ENCODE measurements around the gene HERPUD2. TPM values are rescaled to one million over a fixed set of nuclear protein-coding genes. Genes with fewer than 3 reads are reported as not detected.

The HERPUD2 gene
- total RNA-seq, 2 donors from 2014 or later, result 24.2 to 30.1 TPM

GRCh38 chr7:35729061-35729783 is 34.3 kb upstream of the HERPUD2 start:
- 80% methylated on average over 3 of the region's 3 CpGs; no CpG with 5 or more reads in 1 of the 2 experiments for WGBS, 2 experiments (ENCODE audit: insufficient coverage in 1 of 2, insufficient read length in 1 of 2)
- Histone ChIP-seq H3K4me3 (ENCODE audit: low read length) (no peak overlapping the region), H3K9ac (ENCODE audit: extremely low read depth, low read length, poor library complexity, severe bottlenecking) (no peak overlapping the region), H3K27me3 (ENCODE audit: control insufficient read depth, insufficient read depth, low read length, poor library complexity, severe bottlenecking) (no peaks in the 10 kb centered on the region), H3K9me3 (ENCODE audit: control insufficient read depth, low read length) (no peaks in the 10 kb centered on the region), H3K36me3 (ENCODE audit: control insufficient read depth, insufficient read depth, low read length) (no peaks in the 10 kb centered on the region), H3K4me1 (ENCODE audit: control insufficient read depth, insufficient read depth, low read length) (no peaks in the 10 kb centered on the region), H3K27ac (ENCODE audit: low read depth, low read length) (no peak overlapping the region)
- peaks cover 24% of the 10 kb centered on the region for H3K4me1 Mint-ChIP-seq
- no peak for DNase-seq
- H3K27ac Mint-ChIP-seq, result no peak overlapping the region
- H3K4me3 Mint-ChIP-seq, result no peak overlapping the region
- no peaks in the 10 kb centered on the region for H3K27me3 Mint-ChIP-seq (ENCODE audit: insufficient read depth)
- TF ChIP-seq CTCF (conservative IDR thresholded peaks at IDR 0.05), result no peak
- no peaks in the 10 kb centered on the region for H3K9me3 Mint-ChIP-seq
- H3K36me3 Mint-ChIP-seq (ENCODE audit: low read depth), result no peaks in the 10 kb centered on the region

GRCh38 chr7:35728412-35729060 is 33.6 kb upstream of the HERPUD2 start:
- H3K9me3 ChIP-seq (ENCODE audit: control insufficient read depth, low read length), result no peaks in the 10 kb centered on the region
- H3K27me3 ChIP-seq (ENCODE audit: control insufficient read depth, insufficient read depth, low read length, poor library complexity, severe bottlenecking), result no peaks in the 10 kb centered on the region
- Mint-ChIP-seq H3K27ac (no peak overlapping the region), H3K9me3 (no peaks in the 10 kb centered on the region), H3K4me3 (no peak overlapping the region), H3K36me3 (ENCODE audit: low read depth) (no peaks in the 10 kb centered on the region), H3K4me1 (peaks cover 18% of the 10 kb centered on the region), H3K27me3 (ENCODE audit: insufficient read depth) (no peaks in the 10 kb centered on the region)
- no peak overlapping the region for H3K4me3 ChIP-seq (ENCODE audit: low read length)
- DNase-seq, result no peak
- H3K27ac ChIP-seq (ENCODE audit: low read depth, low read length), result no peak overlapping the region
- no peaks in the 10 kb centered on the region for H3K4me1 ChIP-seq (ENCODE audit: control insufficient read depth, insufficient read depth, low read length)
- H3K9ac ChIP-seq (ENCODE audit: extremely low read depth, low read length, poor library complexity, severe bottlenecking), result no peak overlapping the region
- H3K36me3 ChIP-seq (ENCODE audit: control insufficient read depth, insufficient read depth, low read length), result no peaks in the 10 kb centered on the region
- 67 to 80% methylated on average over 1 of the region's 1 CpG for WGBS, 2 experiments (ENCODE audit: insufficient coverage in 1 of 2, insufficient read length in 1 of 2)
- TF ChIP-seq CTCF (conservative IDR thresholded peaks at IDR 0.05), result no peak

- no peaks in the 10 kb centered on the region for H3K27me3 Mint-ChIP-seq (ENCODE audit: insufficient read depth)
Measured at GRCh38 chr7:35727571-35727970, 32.6 kb upstream of the HERPUD2 start.

More at GRCh38 chr7:35727571-35727970, 32.6 kb upstream of the HERPUD2 start:
- H3K4me3 Mint-ChIP-seq, result no peak overlapping the region
- Histone ChIP-seq H3K27me3 (ENCODE audit: control insufficient read depth, insufficient read depth, low read length, poor library complexity, severe bottlenecking) (no peaks in the 10 kb centered on the region), H3K9ac (ENCODE audit: extremely low read depth, low read length, poor library complexity, severe bottlenecking) (no peak overlapping the region), H3K4me1 (ENCODE audit: control insufficient read depth, insufficient read depth, low read length) (no peaks in the 10 kb centered on the region), H3K27ac (ENCODE audit: low read depth, low read length) (no peak overlapping the region), H3K36me3 (ENCODE audit: control insufficient read depth, insufficient read depth, low read length) (no peaks in the 10 kb centered on the region), H3K9me3 (ENCODE audit: control insufficient read depth, low read length) (no peaks in the 10 kb centered on the region), H3K4me3 (ENCODE audit: low read length) (no peak overlapping the region)
- no peaks in the 10 kb centered on the region for H3K9me3 Mint-ChIP-seq
- DNase-seq, result no peak
- H3K27ac Mint-ChIP-seq, result no peak overlapping the region
- no peak for TF ChIP-seq CTCF (conservative IDR thresholded peaks at IDR 0.05)
- H3K4me1 Mint-ChIP-seq, result peaks cover 18% of the 10 kb centered on the region
- H3K36me3 Mint-ChIP-seq (ENCODE audit: low read depth), result no peaks in the 10 kb centered on the region
- WGBS, 2 experiments (ENCODE audit: insufficient coverage in 1 of 2, insufficient read length in 1 of 2), result 88 to 100% methylated on average over 1 to 2 of the region's 2 CpGs
